PC-3 (cell line): Measurements from ENCODE around the gene HYLS1.
"Not testable (repeated sequence)": the region's sequence is repeated elsewhere in the genome, so short reads cannot be mapped to it uniquely, and the experiment has no call there.

Experiments
- EZH2 ChIP-seq: fragments of 300-600 bp; sonication (generic); IDR thresholded peaks from one replicate; pipeline ENCODE4 v1.6.1; 2017; ENCODE audit warnings: antibody characterized with exemption, mild to moderate bottlenecking, low read length; ENCODE audit not compliant: unreplicated experiment
- TF ChIP-seq, protein P1 (sequence below): fragments of 300-600 bp; sonication (generic); conservative IDR thresholded peaks from 2 replicates; pipeline ENCODE4 v1.5.1; 2017; ENCODE audit warnings: antibody characterized with exemption, low read depth, mild to moderate bottlenecking, low read length

DNA sequence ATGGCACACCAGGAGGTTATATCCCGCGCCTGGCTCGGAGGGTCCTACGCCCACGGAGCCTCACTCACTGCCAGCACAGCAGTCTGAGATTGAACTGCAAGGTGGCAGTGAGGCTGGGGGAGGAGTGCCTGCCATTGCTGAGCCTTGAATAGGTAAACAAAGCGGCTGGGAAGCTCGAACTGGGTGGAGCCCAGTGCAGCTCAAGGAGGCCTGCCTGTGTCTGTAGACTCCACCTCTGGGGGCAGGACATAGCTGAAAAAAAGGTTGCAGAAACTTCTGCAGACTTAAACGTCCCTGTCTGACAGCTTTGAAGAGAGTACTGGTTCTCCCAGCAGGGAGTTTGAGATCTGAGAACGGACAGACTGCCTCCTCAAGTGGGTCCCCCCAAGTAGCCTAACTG, 29.8 kb upstream of the HYLS1 start:
- TF ChIP-seq, protein P1, sequence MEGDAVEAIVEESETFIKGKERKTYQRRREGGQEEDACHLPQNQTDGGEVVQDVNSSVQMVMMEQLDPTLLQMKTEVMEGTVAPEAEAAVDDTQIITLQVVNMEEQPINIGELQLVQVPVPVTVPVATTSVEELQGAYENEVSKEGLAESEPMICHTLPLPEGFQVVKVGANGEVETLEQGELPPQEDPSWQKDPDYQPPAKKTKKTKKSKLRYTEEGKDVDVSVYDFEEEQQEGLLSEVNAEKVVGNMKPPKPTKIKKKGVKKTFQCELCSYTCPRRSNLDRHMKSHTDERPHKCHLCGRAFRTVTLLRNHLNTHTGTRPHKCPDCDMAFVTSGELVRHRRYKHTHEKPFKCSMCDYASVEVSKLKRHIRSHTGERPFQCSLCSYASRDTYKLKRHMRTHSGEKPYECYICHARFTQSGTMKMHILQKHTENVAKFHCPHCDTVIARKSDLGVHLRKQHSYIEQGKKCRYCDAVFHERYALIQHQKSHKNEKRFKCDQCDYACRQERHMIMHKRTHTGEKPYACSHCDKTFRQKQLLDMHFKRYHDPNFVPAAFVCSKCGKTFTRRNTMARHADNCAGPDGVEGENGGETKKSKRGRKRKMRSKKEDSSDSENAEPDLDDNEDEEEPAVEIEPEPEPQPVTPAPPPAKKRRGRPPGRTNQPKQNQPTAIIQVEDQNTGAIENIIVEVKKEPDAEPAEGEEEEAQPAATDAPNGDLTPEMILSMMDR, result not testable (repeated sequence)
- TF ChIP-seq EZH2, result not testable (repeated sequence)
